ENCODE results near the gene SLC22A7. TPM values are rescaled to one million over a fixed set of nuclear protein-coding genes. Genes with fewer than 3 reads are reported as not detected.

SLC22A7 gene
- total and polyA plus RNA-seq, 2 experiments from 2014 or later: 0.31 TPM; not detected in 1

DNA sequence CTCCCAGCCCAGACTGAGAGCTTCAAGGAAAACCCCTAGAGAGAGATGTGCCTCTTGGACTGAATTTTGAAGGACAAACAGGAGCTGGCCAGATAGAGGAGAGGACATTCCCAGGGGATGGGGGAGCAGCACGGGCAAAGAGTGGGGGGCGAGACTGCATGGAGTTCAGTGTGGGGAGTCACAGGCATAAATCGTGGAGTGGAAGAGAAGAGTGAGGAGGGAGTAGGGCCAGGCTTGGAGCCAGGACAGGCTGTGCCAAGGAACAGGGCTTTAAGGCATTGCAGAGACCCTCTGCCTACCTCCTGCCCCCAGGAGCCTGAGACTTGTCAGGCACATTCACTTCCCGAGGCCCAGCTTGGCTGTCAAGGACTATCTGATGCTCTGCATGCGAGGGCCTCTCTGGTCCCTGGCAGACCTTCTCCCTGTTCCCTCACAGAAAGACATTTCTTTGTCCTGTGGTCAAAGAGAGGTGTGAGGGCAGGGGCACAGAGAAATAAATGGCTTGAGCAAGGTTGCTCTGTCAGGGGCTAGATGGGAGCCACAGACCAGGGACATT, 5.2 kb upstream of the SLC22A7 start:
- Mint-ChIP-seq H3K4me1 (peaks cover 3% of the 10 kb centered on the region), H3K4me3 (no peak overlapping the region), H3K27ac (no peak overlapping the region), H3K9me3 (no peaks in the 10 kb centered on the region), H3K36me3 (ENCODE audit: low read depth) (no peaks in the 10 kb centered on the region), H3K27me3 (ENCODE audit: insufficient read depth, low read depth, poor library complexity) (peaks cover 7% of the 10 kb centered on the region)
- TF ChIP-seq POLR2AphosphoS5 (IDR thresholded peaks at IDR 0.05; ENCODE audit: low read depth): no peak
- no peak for TF ChIP-seq ZNF331 (CRISPR knock-in tag; IDR thresholded peaks at IDR 0.05; ENCODE audit: low read depth)
- TF ChIP-seq, protein P1, sequence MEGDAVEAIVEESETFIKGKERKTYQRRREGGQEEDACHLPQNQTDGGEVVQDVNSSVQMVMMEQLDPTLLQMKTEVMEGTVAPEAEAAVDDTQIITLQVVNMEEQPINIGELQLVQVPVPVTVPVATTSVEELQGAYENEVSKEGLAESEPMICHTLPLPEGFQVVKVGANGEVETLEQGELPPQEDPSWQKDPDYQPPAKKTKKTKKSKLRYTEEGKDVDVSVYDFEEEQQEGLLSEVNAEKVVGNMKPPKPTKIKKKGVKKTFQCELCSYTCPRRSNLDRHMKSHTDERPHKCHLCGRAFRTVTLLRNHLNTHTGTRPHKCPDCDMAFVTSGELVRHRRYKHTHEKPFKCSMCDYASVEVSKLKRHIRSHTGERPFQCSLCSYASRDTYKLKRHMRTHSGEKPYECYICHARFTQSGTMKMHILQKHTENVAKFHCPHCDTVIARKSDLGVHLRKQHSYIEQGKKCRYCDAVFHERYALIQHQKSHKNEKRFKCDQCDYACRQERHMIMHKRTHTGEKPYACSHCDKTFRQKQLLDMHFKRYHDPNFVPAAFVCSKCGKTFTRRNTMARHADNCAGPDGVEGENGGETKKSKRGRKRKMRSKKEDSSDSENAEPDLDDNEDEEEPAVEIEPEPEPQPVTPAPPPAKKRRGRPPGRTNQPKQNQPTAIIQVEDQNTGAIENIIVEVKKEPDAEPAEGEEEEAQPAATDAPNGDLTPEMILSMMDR (conservative IDR thresholded peaks at IDR 0.05; ENCODE audit: low read depth in 2 of 2): no peak
- TF ChIP-seq NANOG (IDR thresholded peaks at IDR 0.05; ENCODE audit: borderline replicate concordance): no peak
- TF ChIP-seq, protein P2, sequence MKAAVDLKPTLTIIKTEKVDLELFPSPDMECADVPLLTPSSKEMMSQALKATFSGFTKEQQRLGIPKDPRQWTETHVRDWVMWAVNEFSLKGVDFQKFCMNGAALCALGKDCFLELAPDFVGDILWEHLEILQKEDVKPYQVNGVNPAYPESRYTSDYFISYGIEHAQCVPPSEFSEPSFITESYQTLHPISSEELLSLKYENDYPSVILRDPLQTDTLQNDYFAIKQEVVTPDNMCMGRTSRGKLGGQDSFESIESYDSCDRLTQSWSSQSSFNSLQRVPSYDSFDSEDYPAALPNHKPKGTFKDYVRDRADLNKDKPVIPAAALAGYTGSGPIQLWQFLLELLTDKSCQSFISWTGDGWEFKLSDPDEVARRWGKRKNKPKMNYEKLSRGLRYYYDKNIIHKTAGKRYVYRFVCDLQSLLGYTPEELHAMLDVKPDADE (IDR thresholded peaks at IDR 0.05): no peak
- TF ChIP-seq, protein P3, sequence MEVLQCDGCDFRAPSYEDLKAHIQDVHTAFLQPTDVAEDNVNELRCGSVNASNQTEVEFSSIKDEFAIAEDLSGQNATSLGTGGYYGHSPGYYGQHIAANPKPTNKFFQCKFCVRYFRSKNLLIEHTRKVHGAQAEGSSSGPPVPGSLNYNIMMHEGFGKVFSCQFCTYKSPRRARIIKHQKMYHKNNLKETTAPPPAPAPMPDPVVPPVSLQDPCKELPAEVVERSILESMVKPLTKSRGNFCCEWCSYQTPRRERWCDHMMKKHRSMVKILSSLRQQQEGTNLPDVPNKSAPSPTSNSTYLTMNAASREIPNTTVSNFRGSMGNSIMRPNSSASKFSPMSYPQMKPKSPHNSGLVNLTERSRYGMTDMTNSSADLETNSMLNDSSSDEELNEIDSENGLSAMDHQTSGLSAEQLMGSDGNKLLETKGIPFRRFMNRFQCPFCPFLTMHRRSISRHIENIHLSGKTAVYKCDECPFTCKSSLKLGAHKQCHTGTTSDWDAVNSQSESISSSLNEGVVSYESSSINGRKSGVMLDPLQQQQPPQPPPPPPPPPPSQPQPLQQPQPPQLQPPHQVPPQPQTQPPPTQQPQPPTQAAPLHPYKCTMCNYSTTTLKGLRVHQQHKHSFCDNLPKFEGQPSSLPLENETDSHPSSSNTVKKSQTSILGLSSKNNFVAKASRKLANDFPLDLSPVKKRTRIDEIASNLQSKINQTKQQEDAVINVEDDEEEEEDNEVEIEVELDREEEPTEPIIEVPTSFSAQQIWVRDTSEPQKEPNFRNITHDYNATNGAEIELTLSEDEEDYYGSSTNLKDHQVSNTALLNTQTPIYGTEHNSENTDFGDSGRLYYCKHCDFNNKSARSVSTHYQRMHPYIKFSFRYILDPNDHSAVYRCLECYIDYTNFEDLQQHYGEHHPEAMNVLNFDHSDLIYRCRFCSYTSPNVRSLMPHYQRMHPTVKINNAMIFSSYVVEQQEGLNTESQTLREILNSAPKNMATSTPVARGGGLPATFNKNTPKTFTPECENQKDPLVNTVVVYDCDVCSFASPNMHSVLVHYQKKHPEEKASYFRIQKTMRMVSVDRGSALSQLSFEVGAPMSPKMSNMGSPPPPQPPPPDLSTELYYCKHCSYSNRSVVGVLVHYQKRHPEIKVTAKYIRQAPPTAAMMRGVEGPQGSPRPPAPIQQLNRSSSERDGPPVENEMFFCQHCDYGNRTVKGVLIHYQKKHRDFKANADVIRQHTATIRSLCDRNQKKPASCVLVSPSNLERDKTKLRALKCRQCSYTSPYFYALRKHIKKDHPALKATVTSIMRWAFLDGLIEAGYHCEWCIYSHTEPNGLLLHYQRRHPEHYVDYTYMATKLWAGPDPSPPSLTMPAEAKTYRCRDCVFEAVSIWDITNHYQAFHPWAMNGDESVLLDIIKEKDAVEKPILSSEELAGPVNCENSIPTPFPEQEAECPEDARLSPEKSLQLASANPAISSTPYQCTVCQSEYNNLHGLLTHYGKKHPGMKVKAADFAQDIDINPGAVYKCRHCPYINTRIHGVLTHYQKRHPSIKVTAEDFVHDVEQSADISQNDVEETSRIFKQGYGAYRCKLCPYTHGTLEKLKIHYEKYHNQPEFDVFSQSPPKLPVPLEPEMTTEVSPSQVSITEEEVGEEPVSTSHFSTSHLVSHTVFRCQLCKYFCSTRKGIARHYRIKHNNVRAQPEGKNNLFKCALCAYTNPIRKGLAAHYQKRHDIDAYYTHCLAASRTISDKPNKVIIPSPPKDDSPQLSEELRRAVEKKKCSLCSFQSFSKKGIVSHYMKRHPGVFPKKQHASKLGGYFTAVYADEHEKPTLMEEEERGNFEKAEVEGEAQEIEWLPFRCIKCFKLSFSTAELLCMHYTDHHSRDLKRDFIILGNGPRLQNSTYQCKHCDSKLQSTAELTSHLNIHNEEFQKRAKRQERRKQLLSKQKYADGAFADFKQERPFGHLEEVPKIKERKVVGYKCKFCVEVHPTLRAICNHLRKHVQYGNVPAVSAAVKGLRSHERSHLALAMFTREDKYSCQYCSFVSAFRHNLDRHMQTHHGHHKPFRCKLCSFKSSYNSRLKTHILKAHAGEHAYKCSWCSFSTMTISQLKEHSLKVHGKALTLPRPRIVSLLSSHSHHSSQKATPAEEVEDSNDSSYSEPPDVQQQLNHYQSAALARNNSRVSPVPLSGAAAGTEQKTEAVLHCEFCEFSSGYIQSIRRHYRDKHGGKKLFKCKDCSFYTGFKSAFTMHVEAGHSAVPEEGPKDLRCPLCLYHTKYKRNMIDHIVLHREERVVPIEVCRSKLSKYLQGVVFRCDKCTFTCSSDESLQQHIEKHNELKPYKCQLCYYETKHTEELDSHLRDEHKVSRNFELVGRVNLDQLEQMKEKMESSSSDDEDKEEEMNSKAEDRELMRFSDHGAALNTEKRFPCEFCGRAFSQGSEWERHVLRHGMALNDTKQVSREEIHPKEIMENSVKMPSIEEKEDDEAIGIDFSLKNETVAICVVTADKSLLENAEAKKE (CRISPR knock-in tag; IDR thresholded peaks at IDR 0.05): no peak
- no peak for TF ChIP-seq ZNF114 (CRISPR knock-in tag; IDR thresholded peaks at IDR 0.05)
- TF ChIP-seq STAT1 (IDR thresholded peaks at IDR 0.05; ENCODE audit: unreplicated experiment): no peak
- TF ChIP-seq JUNB (IDR thresholded peaks at IDR 0.05; ENCODE audit: unreplicated experiment): no peak
- no peak for TF ChIP-seq CREB1 (CRISPR knock-in tag; IDR thresholded peaks at IDR 0.05; ENCODE audit: low read depth)
- TF ChIP-seq EZH2 (IDR thresholded peaks at IDR 0.05; ENCODE audit: low read depth, unreplicated experiment): no peak
- TF ChIP-seq, protein P4, sequence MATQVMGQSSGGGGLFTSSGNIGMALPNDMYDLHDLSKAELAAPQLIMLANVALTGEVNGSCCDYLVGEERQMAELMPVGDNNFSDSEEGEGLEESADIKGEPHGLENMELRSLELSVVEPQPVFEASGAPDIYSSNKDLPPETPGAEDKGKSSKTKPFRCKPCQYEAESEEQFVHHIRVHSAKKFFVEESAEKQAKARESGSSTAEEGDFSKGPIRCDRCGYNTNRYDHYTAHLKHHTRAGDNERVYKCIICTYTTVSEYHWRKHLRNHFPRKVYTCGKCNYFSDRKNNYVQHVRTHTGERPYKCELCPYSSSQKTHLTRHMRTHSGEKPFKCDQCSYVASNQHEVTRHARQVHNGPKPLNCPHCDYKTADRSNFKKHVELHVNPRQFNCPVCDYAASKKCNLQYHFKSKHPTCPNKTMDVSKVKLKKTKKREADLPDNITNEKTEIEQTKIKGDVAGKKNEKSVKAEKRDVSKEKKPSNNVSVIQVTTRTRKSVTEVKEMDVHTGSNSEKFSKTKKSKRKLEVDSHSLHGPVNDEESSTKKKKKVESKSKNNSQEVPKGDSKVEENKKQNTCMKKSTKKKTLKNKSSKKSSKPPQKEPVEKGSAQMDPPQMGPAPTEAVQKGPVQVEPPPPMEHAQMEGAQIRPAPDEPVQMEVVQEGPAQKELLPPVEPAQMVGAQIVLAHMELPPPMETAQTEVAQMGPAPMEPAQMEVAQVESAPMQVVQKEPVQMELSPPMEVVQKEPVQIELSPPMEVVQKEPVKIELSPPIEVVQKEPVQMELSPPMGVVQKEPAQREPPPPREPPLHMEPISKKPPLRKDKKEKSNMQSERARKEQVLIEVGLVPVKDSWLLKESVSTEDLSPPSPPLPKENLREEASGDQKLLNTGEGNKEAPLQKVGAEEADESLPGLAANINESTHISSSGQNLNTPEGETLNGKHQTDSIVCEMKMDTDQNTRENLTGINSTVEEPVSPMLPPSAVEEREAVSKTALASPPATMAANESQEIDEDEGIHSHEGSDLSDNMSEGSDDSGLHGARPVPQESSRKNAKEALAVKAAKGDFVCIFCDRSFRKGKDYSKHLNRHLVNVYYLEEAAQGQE (IDR thresholded peaks at IDR 0.05; ENCODE audit: unreplicated experiment): no peak
- TF ChIP-seq EZH2phosphoT487 (IDR thresholded peaks at IDR 0.05; ENCODE audit: unreplicated experiment): no peak
- ATAC-seq (no peak), DNase-seq (ENCODE audit: low spot score) (no peak)
- Histone ChIP-seq H4K20me1 (replicated peaks; ENCODE audit: insufficient read depth) (no peaks in the 10 kb centered on the region), H3K36me3 (ENCODE audit: insufficient read depth) (no peaks in the 10 kb centered on the region), H3K4me3 (no peak overlapping the region), H3K4me2 (no peak overlapping the region), H3K9me2 (ENCODE audit: insufficient read depth) (peaks cover 8% of the 10 kb centered on the region; the same call in 1 of the 2 replicates), H2AFZ (no peak overlapping the region), H3K79me2 (replicated peaks; ENCODE audit: insufficient read depth) (no peaks in the 10 kb centered on the region), H3K27me3 (ENCODE audit: insufficient read depth) (no peaks in the 10 kb centered on the region), H3K4me1 (ENCODE audit: insufficient read depth) (no peaks in the 10 kb centered on the region), H3K27ac (ENCODE audit: low read depth) (no peak overlapping the region), H3F3A (replicated peaks; ENCODE audit: low read depth) (no peaks in the 10 kb centered on the region)
